Kidney capillary endothelial cell (primary cell): ENCODE results near the gene TEDC1.

ENCODE experiments used
- DNase-seq: peaks from one replicate; pipeline ENCODE4 v3.0.0-alpha.2; 2018; ENCODE audit warnings: low spot score

The TEDC1 gene

DNA sequence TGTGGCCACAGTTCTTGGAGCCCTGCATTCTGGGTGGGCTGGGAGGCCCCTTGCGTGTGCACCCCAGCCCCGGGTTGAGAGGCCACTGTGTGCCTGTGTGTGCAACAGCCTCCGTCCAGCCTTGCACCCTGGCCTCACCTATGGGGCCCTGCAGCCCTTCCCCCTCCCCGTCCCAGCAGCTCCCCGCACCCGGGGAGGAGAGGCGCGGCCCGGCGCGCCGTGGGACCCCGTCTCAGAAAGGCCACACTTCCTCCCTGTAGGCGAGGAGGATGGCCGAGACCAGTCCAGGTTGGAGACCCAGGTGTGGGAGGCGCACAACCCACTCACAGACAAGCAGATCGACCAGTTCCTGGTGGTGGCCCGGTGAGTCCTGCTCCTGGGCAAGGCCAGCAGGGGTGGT, 33.0 kb upstream of the TEDC1 start:
- DNase-seq: no peak

GRCh38 chr14:105458571-105458970, 32.5 kb upstream of the TEDC1 start:
- DNase-seq: no peak

DNA sequence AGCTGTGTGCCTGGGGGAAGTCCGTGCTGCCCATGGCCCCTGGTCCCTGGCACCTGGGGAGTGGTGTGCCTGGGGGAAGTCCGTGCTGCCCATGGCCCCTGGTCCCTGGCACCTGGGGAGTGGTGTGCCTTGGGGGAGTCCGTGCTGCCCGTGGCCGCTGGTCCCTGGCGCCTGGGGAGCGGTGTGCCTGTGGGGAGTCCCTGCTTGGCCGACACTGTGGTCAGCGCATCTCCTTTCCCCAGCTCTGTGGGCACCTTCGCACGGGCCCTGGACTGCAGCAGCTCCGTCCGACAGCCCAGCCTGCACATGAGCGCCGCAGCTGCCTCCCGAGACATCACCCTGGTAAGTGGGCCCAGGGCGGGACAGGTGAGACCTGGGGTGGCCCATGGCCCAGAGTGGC, 30.9 kb upstream of the TEDC1 start:
- DNase-seq: no peak

GRCh38 chr14:105460616-105461015, 30.4 kb upstream of the TEDC1 start:
- DNase-seq: no peak

DNA sequence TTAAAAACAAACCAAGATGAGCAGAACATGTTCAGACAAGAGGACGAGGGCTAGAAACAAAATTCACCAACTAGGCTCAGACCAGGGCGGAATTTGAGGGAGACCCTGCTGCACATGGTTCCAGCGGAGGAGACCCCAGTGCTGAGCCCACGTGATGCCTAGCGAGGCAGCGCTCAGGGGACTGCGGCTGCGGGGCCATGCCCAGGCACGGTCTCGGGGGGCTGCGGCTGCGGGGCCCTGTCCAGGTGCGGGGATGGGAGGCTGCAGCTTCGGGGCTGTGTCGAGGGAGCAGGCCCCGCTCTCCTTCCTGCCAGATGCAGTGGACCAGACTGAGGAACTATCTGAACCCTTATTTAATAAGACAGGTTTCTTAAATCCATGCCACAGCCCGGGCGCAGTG, 29.1 kb upstream of the TEDC1 start:
- DNase-seq: no peak

- DNase-seq: no peak
These were observed 26.5 kb upstream of the TEDC1 start for GRCh38 chr14:105464501-105464900.

DNA sequence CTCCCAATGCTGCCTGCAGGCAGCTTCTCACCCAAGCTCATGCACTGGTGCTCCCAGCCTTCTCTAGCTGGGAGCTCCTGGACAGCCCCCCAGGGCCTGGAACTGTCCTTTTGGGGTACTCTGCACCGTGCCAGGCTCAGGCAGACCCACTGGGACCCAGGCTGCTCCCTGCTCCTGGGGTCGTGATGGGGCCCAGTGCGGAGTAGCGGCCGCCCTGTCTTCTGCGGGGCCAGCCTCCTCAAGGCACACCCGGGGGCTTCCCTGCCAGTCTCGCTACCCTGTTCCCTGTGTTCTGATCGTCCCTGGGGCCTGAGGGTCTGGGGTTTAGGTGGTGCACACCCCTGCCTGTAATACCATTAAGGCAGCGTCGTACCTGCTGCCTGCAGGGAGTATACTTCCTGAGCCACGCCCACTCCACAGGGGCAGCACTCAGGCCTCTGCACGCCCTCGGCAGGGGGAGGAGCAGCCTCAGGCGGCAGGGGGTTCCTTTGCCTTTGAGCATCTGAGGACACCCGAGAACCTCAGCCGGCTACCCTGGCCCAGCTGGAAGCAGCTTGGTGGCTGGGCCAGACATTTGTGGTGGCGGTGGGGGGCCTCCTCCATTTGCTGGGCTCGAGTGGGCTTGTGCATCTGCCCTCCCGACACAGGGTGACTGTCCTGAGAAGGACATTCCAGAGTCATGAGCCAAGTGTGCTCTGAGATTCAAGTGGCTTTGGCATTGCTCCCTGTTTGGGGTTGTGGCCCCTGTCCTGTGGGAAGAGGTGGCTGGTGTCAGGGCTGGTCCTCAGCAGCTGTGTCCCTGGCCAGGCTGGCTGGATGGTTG, 25.6 kb upstream of the TEDC1 start:
- DNase-seq: no peak

DNA sequence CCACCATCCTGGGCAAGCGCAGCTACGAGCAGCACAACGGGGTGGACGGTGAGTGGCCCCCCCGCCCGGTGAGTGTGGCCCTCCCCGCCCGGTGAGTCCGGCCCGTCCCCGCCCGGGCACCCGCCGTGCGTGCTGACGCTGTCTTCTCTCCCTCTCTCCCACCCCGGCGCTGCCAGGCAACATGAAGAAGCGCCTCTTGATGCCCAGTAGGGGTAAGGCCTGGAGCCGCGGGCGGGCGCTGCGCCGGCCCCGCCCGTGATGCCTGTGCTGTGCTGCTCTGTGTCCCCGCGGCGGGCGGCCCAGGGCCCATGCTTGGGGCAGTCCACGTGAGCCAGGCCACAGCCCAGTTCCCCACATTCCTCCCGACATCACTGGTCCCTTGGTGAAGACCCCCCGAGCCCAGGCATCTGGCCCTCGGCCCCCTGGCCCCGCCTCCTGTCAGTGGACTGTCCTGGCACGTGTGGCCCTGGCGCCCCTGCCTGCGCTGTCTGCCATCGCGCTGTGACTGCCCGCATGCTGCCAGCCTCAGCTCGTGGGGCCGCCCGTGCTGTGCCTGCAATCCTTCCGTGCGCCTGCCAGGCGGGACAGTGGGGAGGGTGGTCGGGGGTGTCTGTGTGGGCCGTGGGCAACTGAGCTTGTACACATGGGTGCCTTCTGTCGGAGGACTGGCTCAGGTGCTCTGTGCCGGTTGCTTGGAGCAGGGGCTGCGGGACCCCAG, 24.4 kb upstream of the TEDC1 start:
- DNase-seq: no peak

DNA sequence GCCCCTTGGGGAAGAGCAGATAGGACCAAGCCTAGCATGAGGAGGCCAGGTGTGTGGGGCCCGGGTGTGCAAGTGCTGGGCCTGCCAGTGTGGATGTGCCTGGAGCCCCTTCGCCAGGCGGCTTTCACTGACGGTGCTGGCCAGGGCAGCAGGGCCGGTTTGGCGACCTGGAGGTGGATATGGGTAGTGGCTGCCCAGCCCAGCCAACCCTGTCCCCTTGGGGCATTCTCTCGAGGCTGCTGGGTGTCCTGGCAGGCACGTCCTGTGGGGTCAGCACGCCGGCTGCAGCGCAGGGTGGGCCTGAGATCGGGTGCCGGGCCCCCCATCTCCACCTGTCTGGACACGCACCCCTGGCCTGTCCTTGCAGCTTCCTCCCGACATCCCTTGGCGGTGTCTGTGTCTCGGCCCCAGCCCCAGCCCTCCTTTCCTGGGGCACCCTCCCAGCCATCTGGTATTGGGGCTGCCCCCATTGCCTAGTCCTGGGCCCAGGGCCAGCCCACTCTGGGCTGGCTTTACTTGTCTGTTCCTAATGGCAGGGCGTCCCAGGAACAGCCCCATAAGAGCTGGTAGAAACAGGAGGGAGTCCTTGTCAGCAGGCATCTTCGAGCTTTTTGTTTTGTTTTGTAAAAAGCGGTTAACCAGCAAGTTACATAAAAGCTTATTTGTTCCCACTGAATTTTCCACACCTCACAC, 23.7 kb upstream of the TEDC1 start:
- no peak for DNase-seq

DNA sequence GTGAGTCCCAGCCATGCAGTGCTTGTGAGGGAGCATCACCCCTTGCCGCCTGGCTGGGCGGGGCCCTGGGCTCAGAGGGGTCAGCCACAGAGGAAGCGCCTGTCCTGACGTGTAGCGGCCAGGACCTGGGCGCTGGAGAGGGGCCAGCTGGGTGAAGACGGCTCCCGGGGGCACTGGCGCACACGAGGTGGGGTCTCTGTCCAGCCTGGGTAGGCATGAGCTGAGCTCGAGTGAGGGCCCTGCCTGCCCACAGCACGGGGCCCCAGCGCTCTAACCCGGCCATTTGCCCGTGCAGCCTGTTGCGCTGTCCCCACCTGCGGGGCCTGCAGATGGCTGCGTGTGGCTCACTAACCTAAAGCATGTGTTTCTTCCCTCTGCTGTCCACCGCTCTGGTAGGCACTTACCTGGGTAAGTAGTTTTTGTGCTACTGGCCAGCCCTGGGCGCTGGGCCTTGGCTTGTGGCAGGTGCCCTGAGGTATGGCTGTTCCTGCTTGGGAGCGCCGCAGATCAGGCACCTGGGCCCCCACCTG, 23.0 kb upstream of the TEDC1 start:
- no peak for DNase-seq

DNA sequence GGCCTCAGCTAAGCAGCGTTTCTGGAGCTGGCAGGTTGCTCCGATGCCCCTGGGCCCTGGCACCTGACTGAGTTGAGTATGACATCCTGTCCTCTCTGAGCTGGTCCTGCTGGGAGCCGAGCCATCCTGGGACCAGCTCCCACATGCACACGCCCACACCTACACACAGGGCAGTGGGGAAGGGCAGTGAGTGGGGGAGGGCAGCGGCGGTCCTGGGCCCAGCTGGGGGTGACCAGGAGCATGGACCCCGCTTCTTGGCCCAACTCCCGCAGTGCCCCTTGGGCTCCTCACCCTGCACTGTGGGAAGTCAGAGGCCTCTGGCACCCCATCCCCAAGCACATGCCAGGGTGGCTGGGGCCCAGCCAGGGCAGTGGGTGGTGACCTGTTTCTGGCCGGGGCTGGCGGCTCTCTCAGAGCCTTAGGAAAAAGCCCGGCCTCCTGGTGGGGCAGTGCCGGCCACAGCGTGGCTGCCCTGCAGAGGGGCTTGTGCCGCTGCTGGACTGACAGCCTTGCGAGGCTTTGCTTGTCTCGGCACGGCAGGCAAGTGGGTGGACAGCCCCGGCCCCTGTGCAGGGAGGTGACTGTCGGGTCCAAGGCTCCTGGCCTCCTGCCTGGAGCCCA, 22.3 kb upstream of the TEDC1 start:
- DNase-seq: no peak

- no peak for DNase-seq
These were observed 21.3 kb upstream of the TEDC1 start for GRCh38 chr14:105469456-105470349.

- DNase-seq: no peak
These were observed 20.4 kb upstream of the TEDC1 start for GRCh38 chr14:105470350-105471296.

DNA sequence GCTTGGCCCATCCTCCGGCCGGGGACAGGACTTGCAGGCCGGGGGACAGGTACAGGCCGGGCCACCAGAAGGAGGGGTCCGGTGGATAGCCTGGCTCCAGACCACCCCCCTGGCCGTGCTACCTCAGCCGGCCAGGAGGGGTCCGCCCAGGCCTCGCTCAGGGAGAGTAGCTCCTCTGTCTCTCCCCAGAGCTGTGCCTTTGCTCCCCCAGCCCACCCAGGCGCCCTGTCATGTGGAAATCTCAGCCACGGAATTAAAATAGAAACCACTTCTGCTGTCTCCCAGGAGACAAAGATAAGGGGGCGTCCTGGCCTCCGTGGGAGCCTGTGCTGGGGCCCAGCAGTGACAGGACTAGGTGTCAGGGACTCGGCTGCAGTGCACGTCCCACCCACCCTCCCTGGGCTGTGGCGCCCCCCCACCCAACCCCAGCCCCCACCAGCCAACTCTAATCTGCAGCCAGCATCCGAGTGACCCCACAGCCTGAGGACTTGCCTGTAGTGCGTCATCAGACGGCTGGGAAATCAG, 19.7 kb upstream of the TEDC1 start:
- no peak for DNase-seq

GRCh38 chr14:105471823-105472485, 19.1 kb upstream of the TEDC1 start:
- DNase-seq: no peak

DNA sequence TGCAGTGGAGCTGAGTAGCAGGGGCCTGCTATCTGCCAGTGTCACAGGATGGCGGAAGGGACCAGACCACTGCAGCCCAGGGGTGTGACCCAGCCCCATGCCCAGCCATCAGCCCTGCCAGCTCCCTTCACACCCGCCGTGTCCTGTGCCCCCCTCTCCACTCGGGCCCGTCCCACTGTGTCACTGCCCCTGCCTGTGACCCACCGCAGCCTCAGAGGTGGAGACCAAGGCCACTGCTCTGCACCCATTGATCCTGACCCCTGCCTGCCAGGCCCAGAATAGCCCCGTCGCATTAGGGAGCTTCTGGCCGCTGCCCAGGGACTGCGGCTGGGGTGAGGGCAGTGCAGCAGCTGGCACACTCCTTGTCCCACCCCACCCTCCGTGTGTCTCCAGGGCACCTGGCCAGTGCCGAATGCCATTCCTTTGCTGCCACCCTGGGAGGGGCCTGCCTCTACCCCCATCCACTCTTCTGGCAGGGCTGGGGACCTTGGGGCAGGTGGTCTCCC, 18.5 kb upstream of the TEDC1 start:
- no peak for DNase-seq

- DNase-seq: no peak
These were observed 17.9 kb upstream of the TEDC1 start for GRCh38 chr14:105473033-105473676.

- peak; percentile 94 for DNase-seq
These were observed 17.2 kb upstream of the TEDC1 start for GRCh38 chr14:105473677-105474482.
